ENCODE data around the gene SIAH1. TPM values are rescaled to one million over a fixed set of nuclear protein-coding genes. Genes with fewer than 3 reads are reported as not detected.
"Not testable (repeated sequence)": the region's sequence is repeated elsewhere in the genome, so short reads cannot be mapped to it uniquely, and the experiment has no call there.

The SIAH1 gene
- total RNA-seq, 1 donor from 2014 or later: 31.5 TPM

DNA sequence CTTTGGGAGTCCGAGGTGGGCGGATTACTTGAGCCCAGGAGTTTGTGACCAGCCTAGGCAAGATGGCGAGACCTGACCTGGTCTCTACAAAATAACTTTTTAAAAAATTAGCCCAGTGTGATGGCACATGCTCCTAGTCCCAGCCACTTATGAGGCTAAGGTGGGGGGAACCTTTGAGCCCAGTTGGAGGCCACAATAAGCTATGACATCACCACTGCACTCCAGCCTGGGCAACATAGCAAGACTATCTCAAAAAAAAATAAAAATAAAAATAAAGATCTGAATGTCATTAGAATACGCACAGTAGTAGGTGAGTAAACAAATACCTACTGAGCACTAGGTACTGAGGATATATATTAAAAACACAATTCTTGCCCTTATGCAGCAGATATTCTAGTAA is 3.1 kb downstream of the SIAH1 start:
- Mint-ChIP-seq H3K4me1 (peaks cover 60% of the 10 kb centered on the region), H3K9me3 (no peaks in the 10 kb centered on the region), H3K27ac (no peak overlapping the region), H3K36me3 (ENCODE audit: low read depth) (peaks cover 6% of the 10 kb centered on the region), H3K27me3 (no peaks in the 10 kb centered on the region), H3K4me3 (no peak overlapping the region)
- POLR2A ChIA-PET: no interaction called here
- no peak for DNase-seq
- intact Hi-C loops (cut with micrococcal nuclease): no loop called here
- no peak for ATAC-seq (ENCODE audit: low read depth)
- CTCF ChIA-PET: interaction anchor here (0.9 kb wide), 1 partner anchor 241 kb away, joined by 3 read pairs; no protein-coding TSS in a partner anchor
- TF ChIP-seq, protein P1, sequence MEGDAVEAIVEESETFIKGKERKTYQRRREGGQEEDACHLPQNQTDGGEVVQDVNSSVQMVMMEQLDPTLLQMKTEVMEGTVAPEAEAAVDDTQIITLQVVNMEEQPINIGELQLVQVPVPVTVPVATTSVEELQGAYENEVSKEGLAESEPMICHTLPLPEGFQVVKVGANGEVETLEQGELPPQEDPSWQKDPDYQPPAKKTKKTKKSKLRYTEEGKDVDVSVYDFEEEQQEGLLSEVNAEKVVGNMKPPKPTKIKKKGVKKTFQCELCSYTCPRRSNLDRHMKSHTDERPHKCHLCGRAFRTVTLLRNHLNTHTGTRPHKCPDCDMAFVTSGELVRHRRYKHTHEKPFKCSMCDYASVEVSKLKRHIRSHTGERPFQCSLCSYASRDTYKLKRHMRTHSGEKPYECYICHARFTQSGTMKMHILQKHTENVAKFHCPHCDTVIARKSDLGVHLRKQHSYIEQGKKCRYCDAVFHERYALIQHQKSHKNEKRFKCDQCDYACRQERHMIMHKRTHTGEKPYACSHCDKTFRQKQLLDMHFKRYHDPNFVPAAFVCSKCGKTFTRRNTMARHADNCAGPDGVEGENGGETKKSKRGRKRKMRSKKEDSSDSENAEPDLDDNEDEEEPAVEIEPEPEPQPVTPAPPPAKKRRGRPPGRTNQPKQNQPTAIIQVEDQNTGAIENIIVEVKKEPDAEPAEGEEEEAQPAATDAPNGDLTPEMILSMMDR (IDR thresholded peaks at IDR 0.05): no peak

DNA sequence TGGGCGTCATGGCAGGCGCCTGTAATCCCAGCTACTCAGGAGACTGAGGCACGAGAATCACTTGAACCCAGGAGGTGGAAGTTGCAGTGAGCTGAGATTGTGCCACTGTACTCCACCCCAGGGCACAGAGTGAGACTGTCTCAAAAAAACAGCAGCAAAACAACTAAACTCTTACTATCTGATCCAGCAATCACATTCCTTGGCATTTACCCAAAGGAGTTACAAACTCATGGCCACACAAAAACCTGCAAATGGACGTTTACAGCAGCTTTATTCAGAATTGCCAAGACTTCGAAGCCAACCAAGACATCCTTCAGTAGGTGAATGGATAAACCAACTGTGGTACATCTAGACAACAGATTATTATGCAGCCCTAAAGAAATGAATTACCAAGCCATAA is 4.0 kb downstream of the SIAH1 start:
- intact Hi-C loops (cut with micrococcal nuclease): no loop called here
- CTCF ChIA-PET: no interaction called here
- Mint-ChIP-seq H3K9me3 (no peaks in the 10 kb centered on the region), H3K27me3 (no peaks in the 10 kb centered on the region), H3K4me3 (no peak overlapping the region), H3K4me1 (peaks cover 68% of the 10 kb centered on the region), H3K36me3 (ENCODE audit: low read depth) (peaks cover 6% of the 10 kb centered on the region), H3K27ac (no peak overlapping the region)
- DNase-seq (no peak), ATAC-seq (ENCODE audit: low read depth) (no peak)
- TF ChIP-seq, protein P1 (IDR thresholded peaks at IDR 0.05): no peak
- POLR2A ChIA-PET: interaction anchor here (0.9 kb wide), 1 partner anchor 15 kb away, joined by 3 read pairs; no protein-coding TSS in a partner anchor

DNA sequence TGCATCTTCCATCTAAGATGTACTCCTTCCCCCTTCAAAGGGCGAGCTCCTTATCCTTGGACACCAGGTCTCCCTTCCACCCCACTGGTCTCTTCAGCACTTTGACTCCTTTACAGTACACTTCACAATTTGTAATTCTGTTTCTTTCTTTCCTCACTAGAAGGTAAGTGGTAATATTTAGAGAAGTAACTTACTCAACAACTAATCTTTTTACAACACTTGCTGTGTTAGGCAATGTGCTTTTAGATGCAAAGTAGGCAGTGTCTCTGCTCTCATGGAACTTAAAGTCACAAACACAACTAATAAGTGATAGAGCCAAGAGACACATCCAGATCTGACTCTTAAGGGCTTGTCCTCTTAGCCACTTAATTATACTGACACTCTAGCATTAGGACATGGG is 6.4 kb downstream of the SIAH1 start:
- TF ChIP-seq, protein P1 (IDR thresholded peaks at IDR 0.05): no peak
- ATAC-seq (ENCODE audit: low read depth): no peak
- H3K36me3 Mint-ChIP-seq (ENCODE audit: low read depth): no peaks in the 10 kb centered on the region
- no peaks in the 10 kb centered on the region for H3K9me3 Mint-ChIP-seq
- intact Hi-C loops (cut with micrococcal nuclease): no loop called here
- ChIA-PET CTCF (no interaction called here), POLR2A (interaction anchor here (0.7 to 1.2 kb wide), 3 partner anchors 9 to 53 kb away, joined by 3 read pairs; no protein-coding TSS in a partner anchor)
- no peak overlapping the region for H3K4me3 Mint-ChIP-seq
- H3K27me3 Mint-ChIP-seq: no peaks in the 10 kb centered on the region
- H3K4me1 Mint-ChIP-seq: peaks cover 62% of the 10 kb centered on the region
- DNase-seq: no peak
- H3K27ac Mint-ChIP-seq: no peak overlapping the region

DNA sequence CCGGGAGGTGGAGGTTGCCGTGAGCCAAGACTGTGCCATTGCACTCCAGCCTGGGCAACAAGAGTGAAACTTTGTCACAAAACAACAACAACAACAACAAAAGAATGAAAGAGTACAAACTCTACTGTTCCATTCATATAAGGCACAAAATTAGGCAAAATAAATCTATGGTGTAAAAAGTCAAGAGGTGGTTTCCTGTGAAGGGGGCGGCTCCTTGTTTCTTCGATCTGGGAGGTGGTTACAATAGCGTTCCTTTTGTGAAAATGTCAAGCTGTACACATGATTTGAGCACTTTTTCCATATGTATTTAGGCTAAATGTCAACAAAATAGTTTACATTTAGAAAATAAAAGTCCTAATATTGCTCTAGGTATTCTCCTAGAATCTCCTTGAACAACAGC is 6.9 kb downstream of the SIAH1 start:
- ATAC-seq (ENCODE audit: low read depth) (no peak), DNase-seq (no peak)
- Mint-ChIP-seq H3K27me3 (no peaks in the 10 kb centered on the region), H3K9me3 (no peaks in the 10 kb centered on the region), H3K36me3 (ENCODE audit: low read depth) (no peaks in the 10 kb centered on the region), H3K4me1 (peaks cover 57% of the 10 kb centered on the region), H3K27ac (no peak overlapping the region), H3K4me3 (no peak overlapping the region)
- ChIA-PET POLR2A (interaction anchor here (0.7 to 1.2 kb wide), 3 partner anchors 9 to 54 kb away, joined by 3 read pairs; no protein-coding TSS in a partner anchor), CTCF (no interaction called here)
- intact Hi-C loops (cut with micrococcal nuclease): no loop called here
- TF ChIP-seq, protein P1 (IDR thresholded peaks at IDR 0.05): no peak

DNA sequence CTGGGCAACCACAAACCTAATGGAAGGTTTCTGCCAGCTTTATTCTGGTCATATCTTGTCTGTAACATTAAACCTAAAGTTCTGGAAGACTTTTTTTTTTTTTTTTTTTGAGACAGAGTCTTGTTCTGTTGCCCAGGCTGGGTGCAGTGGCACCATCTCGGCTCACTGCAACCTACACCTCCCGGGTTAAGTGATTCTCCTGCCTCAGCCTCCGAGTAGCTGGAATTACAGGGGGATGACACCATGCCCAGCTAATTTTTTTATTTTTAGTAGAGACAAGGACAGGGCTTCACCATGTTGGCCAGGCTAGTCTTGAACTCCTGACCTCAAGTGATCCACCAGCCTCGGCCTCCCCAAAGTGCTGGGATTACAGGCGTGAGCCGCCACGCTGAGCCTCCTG is 7.9 kb downstream of the SIAH1 start:
- H3K27me3 Mint-ChIP-seq; H3K36me3 Mint-ChIP-seq (ENCODE audit: low read depth); H3K4me3 Mint-ChIP-seq; H3K9me3 Mint-ChIP-seq; H3K27ac Mint-ChIP-seq; intact Hi-C loops (cut with micrococcal nuclease); ATAC-seq (ENCODE audit: low read depth); CTCF ChIA-PET; DNase-seq; POLR2A ChIA-PET: not testable (repeated sequence)
- H3K4me1 Mint-ChIP-seq: peaks cover 51% of the 10 kb centered on the region

DNA sequence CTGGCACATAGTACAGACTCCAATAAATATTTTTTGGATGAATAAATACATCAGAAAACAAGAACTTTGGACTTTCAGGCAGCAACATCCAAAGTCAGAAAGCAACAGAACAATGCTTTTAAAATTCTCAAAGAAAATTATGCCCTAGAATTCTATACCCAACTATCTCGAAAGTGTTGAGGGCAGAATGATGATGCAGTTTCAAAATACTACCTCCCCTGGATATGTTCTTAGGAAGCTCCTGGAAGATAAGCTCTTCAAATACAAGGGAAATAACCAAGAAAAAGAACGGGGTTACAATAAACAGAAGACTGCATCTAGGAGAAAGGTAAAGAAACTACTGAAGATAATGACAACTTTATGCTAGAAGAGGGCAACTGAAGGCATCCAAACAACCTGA is 11.0 kb downstream of the SIAH1 start:
- no peaks in the 10 kb centered on the region for H3K9me3 Mint-ChIP-seq
- H3K4me3 Mint-ChIP-seq: no peak overlapping the region
- no peak overlapping the region for H3K27ac Mint-ChIP-seq
- H3K27me3 Mint-ChIP-seq: no peaks in the 10 kb centered on the region
- no peaks in the 10 kb centered on the region for H3K36me3 Mint-ChIP-seq (ENCODE audit: low read depth)
- intact Hi-C loops (cut with micrococcal nuclease): no loop called here
- ChIA-PET CTCF (no interaction called here), POLR2A (no interaction called here)
- DNase-seq: no peak
- peaks cover 42% of the 10 kb centered on the region for H3K4me1 Mint-ChIP-seq
- ATAC-seq (ENCODE audit: low read depth): no peak
- TF ChIP-seq, protein P1 (IDR thresholded peaks at IDR 0.05): no peak
